ENCODE measurements around the gene RAD1.
A peak's percentile ranks its signal among the peaks of the same experiment; 100 is the strongest.

The RAD1 gene

GRCh38 chr5:34900652-34901051 is 14.7 kb downstream of the RAD1 start:
- DNase-seq (ENCODE audit: low read depth): no peak
- H3K4me3 ChIP-seq (ENCODE audit: low read depth, low read length): no peak overlapping the region
- TF ChIP-seq CTCF (IDR thresholded peaks at IDR 0.05; ENCODE audit: low read depth, low read length, missing control alignments): no peak

- H3K4me3 ChIP-seq (ENCODE audit: low read depth, low read length): no peak overlapping the region
- no peak for DNase-seq (ENCODE audit: low read depth)
- TF ChIP-seq CTCF (IDR thresholded peaks at IDR 0.05; ENCODE audit: low read depth, low read length, missing control alignments): no peak
Measured at GRCh38 chr5:34899066-34899465, 16.2 kb downstream of the RAD1 start.

- H3K4me3 ChIP-seq (ENCODE audit: low read depth, low read length): no peak overlapping the region
- TF ChIP-seq CTCF (IDR thresholded peaks at IDR 0.05; ENCODE audit: low read depth, low read length, missing control alignments): peak; percentile 76
- peak; percentile 31 for DNase-seq (ENCODE audit: low read depth)
Measured at GRCh38 chr5:34898258-34898895, 16.9 kb downstream of the RAD1 start.

GRCh38 chr5:34897646-34898045 is 17.7 kb downstream of the RAD1 start:
- H3K4me3 ChIP-seq (ENCODE audit: low read depth, low read length): no peak overlapping the region
- no peak for TF ChIP-seq CTCF (IDR thresholded peaks at IDR 0.05; ENCODE audit: low read depth, low read length, missing control alignments)
- DNase-seq (ENCODE audit: low read depth): no peak

GRCh38 chr5:34895641-34896419 is 19.5 kb downstream of the RAD1 start:
- DNase-seq (ENCODE audit: low read depth): no peak
- no peak overlapping the region for H3K4me3 ChIP-seq (ENCODE audit: low read depth, low read length)
- TF ChIP-seq CTCF (IDR thresholded peaks at IDR 0.05; ENCODE audit: low read depth, low read length, missing control alignments): no peak

GRCh38 chr5:34894716-34895115 is 20.6 kb downstream of the RAD1 start:
- DNase-seq (ENCODE audit: low read depth): no peak
- no peak for TF ChIP-seq CTCF (IDR thresholded peaks at IDR 0.05; ENCODE audit: low read depth, low read length, missing control alignments)

More at GRCh38 chr5:34894716-34895115, 20.6 kb downstream of the RAD1 start:
- H3K4me3 ChIP-seq (ENCODE audit: low read depth, low read length): no peak overlapping the region
